A549 (cell line): Measurements from ENCODE around the gene NSD2. TPM values are rescaled to one million over a fixed set of nuclear protein-coding genes. Genes with fewer than 3 reads are reported as not detected.

Source experiments
- ATAC-seq, 2 experiments: fragments of 200-7000 bp in 1 of 2; fragments of >200 bp in 1 of 2; cut with Nextera tagmentation in 1 of 2; cut with Tn5 transposase in 1 of 2; 3 replicates each; pipeline versions ENCODE4 v1.8.0 to v1.9.1; 2018 to 2020; ENCODE audit warnings: mild to moderate bottlenecking in 1 of 2, moderate library complexity in 1 of 2
- CTCF ChIA-PET: fragments of 300-600 bp; sonication (Branson Sonifier 250); formaldehyde crosslinking; extraction: SDS; loops from one replicate; lab custom pipeline; 2021; ENCODE audit warnings: antibody characterized with exemption, inconsistent platforms; lab: Yijun Ruan, JAX
- POLR2A ChIA-PET: fragments of 350-600 bp; formaldehyde crosslinking; extraction: SDS; loops from one replicate; lab custom pipeline; 2021; ENCODE audit warnings: antibody characterized with exemption, inconsistent platforms; lab: Yijun Ruan, JAX
- DNase-seq, 2 experiments: peaks; one replicate each; pipeline versions ENCODE4 v3.0.0 to v3.0.0-alpha.2; 2011 to 2016; ENCODE audit warnings: low read depth in 1 of 2, low spot score in 1 of 2
- FAIRE-seq: peaks from 2 replicates; lab custom pipeline; 2011; peaks lifted over from hg19 to GRCh38; lab: Jason Lieb, UNC
- H3K27ac ChIP-seq, 2 experiments: fragments of >200 bp; sonication (Bioruptor Twin); formaldehyde crosslinking; 3 replicates each; pipeline ENCODE4 v1.5.1; 2016 to 2017
- H3K4me1 ChIP-seq: fragments of >200 bp; sonication (Bioruptor Twin); formaldehyde crosslinking; 3 replicates; pipeline ENCODE4 v1.6.1; 2016
- H3K4me2 ChIP-seq: fragments of >200 bp; sonication (Bioruptor Twin); formaldehyde crosslinking; 3 replicates; pipeline ENCODE4 v1.6.1; 2016
- H3K4me3 ChIP-seq: fragments of >200 bp; sonication (Bioruptor Twin); formaldehyde crosslinking; 3 replicates; pipeline ENCODE4 v1.5.1; 2016
- H3K9me3 ChIP-seq: fragments of >200 bp; sonication (Bioruptor Twin); formaldehyde crosslinking; 3 replicates; pipeline ENCODE4 v1.6.1; 2016
- CEBPB ChIP-seq, 2 experiments: fragments of >200 bp in 1 of 2; sonication (Bioruptor Twin) in 1 of 2; formaldehyde crosslinking in 1 of 2; IDR thresholded peaks; 2 replicates each; pipeline ENCODE4 v1.6.1; 2012 to 2016
- CHD4 ChIP-seq: fragments of 200-600 bp; sonication (generic); IDR thresholded peaks from 2 replicates; pipeline ENCODE4 v1.6.1; 2016; ENCODE audit warnings: antibody characterized with exemption, mild to moderate bottlenecking, borderline replicate concordance
- FOSB ChIP-seq: fragments of 250-450 bp; sonication (Bioruptor Pico); IDR thresholded peaks from 2 replicates; pipeline ENCODE4 v1.5.0; 2020; ENCODE audit warnings: mild to moderate bottlenecking, moderate library complexity
- GATA3 ChIP-seq: IDR thresholded peaks from 2 replicates; pipeline ENCODE4 v1.6.1; 2012; ENCODE audit warnings: borderline replicate concordance
- JUN ChIP-seq, 2 experiments: fragments of >200 bp; sonication (Bioruptor Twin); formaldehyde crosslinking; IDR thresholded peaks; 2 replicates in 1 of 2; 3 replicates in 1 of 2; pipeline ENCODE4 v1.6.1; 2016 to 2017
- KDM5A ChIP-seq: fragments of 200-600 bp; sonication (generic); IDR thresholded peaks from 2 replicates; pipeline ENCODE4 v1.6.1; 2016; ENCODE audit warnings: antibody characterized with exemption, mild to moderate bottlenecking
- MAFK ChIP-seq: fragments of 450-650 bp; IDR thresholded peaks from 2 replicates; pipeline ENCODE4 v1.6.1; 2014; ENCODE audit not compliant: partially characterized antibody
- MYC ChIP-seq: IDR thresholded peaks from 2 replicates; pipeline ENCODE4 v1.6.1; 2012; ENCODE audit warnings: mild to moderate bottlenecking, inconsistent platforms, low read length, improper control_type of control experiment, borderline replicate concordance
- NR3C1 ChIP-seq: fragments of >200 bp; sonication (Bioruptor Twin); formaldehyde crosslinking; IDR thresholded peaks from 3 replicates; pipeline ENCODE4 v1.6.1; 2017
- PBX3 ChIP-seq: IDR thresholded peaks from 2 replicates; pipeline ENCODE4 v1.6.1; 2012
- RAD21 ChIP-seq, 2 experiments: fragments of >200 bp in 1 of 2; sonication (Bioruptor Twin) in 1 of 2; formaldehyde crosslinking in 1 of 2; IDR thresholded peaks in 1 of 2; conservative IDR thresholded peaks in 1 of 2; 2 replicates in 1 of 2; 3 replicates in 1 of 2; pipeline ENCODE4 v1.6.1; 2012 to 2018; ENCODE audit warnings: inconsistent platforms in 1 of 2
- RCOR1 ChIP-seq: fragments of 150-350 bp; IDR thresholded peaks from 2 replicates; pipeline ENCODE4 v1.6.1; 2014; ENCODE audit warnings: antibody characterized with exemption, low read length, low read depth
- RNF2 ChIP-seq: fragments of 200-600 bp; sonication (generic); IDR thresholded peaks from 2 replicates; pipeline ENCODE4 v1.6.1; 2016; ENCODE audit warnings: low read depth, mild to moderate bottlenecking, antibody characterized with exemption, moderate library complexity, borderline replicate concordance
- TFCP2L1 ChIP-seq: fragments of 250-450 bp; sonication (Bioruptor Pico); IDR thresholded peaks from 2 replicates; pipeline ENCODE4 v1.5.0; 2021; ENCODE audit warnings: mild to moderate bottlenecking
- TP53 ChIP-seq: fragments of 250-450 bp; sonication (Bioruptor Pico); IDR thresholded peaks from 2 replicates; pipeline ENCODE4 v1.5.0; 2021; ENCODE audit warnings: mild to moderate bottlenecking, moderate library complexity
- ZFP36 ChIP-seq: fragments of 450-650 bp; IDR thresholded peaks from 2 replicates; pipeline ENCODE4 v1.6.1; 2014; ENCODE audit warnings: borderline replicate concordance; ENCODE audit not compliant: partially characterized antibody
- WGBS: methylation state at CpG from one replicate; pipeline ENCODE4 v1.1.6; 2017; ENCODE audit errors: missing lambda C conversion rate; 5-methylcytosine and 5-hydroxymethylcytosine counted together
- polyA plus RNA-seq, 4 experiments: library from polyadenylated mRNA; depleted of rRNA in 3 of 4; stranded (reverse); fragments of >200 nt; fragmentation: RNase III in 1 of 4; extraction: RNeasy Plus Mini Kit Qiagen cat#74134 plus additional on column Dnase treatment in 1 of 4; gene quantifications; 2 replicates in 3 of 4; 3 replicates in 1 of 4; pipeline ENCODE4 v1.2.3, GENCODE V29; 2011 to 2017
- TF ChIP-seq, protein P1 (sequence below): fragments of 150-350 bp; IDR thresholded peaks from 2 replicates; pipeline ENCODE4 v1.6.1; 2014; ENCODE audit warnings: low read depth, mild to moderate bottlenecking, low read length
- TF ChIP-seq, protein P2 (sequence below): fragments of 450-650 bp; IDR thresholded peaks from 2 replicates; pipeline ENCODE4 v1.6.1; 2014; ENCODE audit warnings: antibody characterized with exemption
- TF ChIP-seq, protein P3 (sequence below): IDR thresholded peaks from 2 replicates; pipeline ENCODE4 v1.6.1; 2012

NSD2 gene
- polyA plus RNA-seq, 2 of the 4 experiments (the other 2 are of a cell fraction): 43.8 to 49.3 TPM

DNA sequence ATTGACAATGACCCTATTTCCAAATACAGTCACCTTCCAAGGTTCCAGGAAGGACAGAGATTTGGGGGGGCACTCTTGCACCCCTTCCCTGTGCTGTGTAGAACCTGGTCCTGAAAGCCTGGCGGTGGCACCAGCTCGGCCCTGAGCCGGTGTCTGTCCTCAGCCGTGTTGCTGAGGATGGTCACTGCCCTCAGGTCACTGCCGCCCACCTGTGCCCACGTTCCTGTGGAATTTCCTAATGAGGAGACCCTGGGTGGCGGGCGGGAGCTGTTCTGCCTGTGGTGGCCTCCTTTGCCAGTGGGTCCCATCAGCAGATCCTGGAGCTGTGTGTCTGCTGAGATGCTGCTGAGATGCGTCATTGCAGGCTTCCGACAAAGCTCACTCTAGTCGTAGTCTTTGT is 104.7 kb downstream of the NSD2 start:
- ATAC-seq (no peak), DNase-seq (no peak), FAIRE-seq (no peak)
- no peaks in the 10 kb centered on the region for H3K4me1 ChIP-seq
- no peak for TF ChIP-seq FOSB (CRISPR knock-in tag)
- no peak for TF ChIP-seq NR3C1
- TF ChIP-seq RNF2: no peak
- TF ChIP-seq, protein P1, sequence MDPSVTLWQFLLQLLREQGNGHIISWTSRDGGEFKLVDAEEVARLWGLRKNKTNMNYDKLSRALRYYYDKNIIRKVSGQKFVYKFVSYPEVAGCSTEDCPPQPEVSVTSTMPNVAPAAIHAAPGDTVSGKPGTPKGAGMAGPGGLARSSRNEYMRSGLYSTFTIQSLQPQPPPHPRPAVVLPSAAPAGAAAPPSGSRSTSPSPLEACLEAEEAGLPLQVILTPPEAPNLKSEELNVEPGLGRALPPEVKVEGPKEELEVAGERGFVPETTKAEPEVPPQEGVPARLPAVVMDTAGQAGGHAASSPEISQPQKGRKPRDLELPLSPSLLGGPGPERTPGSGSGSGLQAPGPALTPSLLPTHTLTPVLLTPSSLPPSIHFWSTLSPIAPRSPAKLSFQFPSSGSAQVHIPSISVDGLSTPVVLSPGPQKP: no peak
- TF ChIP-seq, protein P2, sequence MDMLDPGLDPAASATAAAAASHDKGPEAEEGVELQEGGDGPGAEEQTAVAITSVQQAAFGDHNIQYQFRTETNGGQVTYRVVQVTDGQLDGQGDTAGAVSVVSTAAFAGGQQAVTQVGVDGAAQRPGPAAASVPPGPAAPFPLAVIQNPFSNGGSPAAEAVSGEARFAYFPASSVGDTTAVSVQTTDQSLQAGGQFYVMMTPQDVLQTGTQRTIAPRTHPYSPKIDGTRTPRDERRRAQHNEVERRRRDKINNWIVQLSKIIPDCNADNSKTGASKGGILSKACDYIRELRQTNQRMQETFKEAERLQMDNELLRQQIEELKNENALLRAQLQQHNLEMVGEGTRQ: no peak
- TF ChIP-seq CHD4: no peak
- no peak for TF ChIP-seq KDM5A
- no peak for TF ChIP-seq MAFK
- TF ChIP-seq, protein P3, sequence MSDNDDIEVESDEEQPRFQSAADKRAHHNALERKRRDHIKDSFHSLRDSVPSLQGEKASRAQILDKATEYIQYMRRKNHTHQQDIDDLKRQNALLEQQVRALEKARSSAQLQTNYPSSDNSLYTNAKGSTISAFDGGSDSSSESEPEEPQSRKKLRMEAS: no peak
- no peak for TF ChIP-seq PBX3
- TF ChIP-seq JUN (IDR thresholded peaks at IDR 0.05): no peak
- no peak for TF ChIP-seq TFCP2L1
- no peak for TF ChIP-seq TP53 (CRISPR knock-in tag)
- TF ChIP-seq MYC: no peak
- no peaks in the 10 kb centered on the region for H3K9me3 ChIP-seq
- ChIA-PET CTCF (no interaction called here), POLR2A (no interaction called here)
- WGBS: 93% methylated on average over 10 of the region's 11 CpGs
- no peak overlapping the region for H3K4me2 ChIP-seq
- H3K27ac ChIP-seq: no peak overlapping the region
- no peak overlapping the region for H3K4me3 ChIP-seq

DNA sequence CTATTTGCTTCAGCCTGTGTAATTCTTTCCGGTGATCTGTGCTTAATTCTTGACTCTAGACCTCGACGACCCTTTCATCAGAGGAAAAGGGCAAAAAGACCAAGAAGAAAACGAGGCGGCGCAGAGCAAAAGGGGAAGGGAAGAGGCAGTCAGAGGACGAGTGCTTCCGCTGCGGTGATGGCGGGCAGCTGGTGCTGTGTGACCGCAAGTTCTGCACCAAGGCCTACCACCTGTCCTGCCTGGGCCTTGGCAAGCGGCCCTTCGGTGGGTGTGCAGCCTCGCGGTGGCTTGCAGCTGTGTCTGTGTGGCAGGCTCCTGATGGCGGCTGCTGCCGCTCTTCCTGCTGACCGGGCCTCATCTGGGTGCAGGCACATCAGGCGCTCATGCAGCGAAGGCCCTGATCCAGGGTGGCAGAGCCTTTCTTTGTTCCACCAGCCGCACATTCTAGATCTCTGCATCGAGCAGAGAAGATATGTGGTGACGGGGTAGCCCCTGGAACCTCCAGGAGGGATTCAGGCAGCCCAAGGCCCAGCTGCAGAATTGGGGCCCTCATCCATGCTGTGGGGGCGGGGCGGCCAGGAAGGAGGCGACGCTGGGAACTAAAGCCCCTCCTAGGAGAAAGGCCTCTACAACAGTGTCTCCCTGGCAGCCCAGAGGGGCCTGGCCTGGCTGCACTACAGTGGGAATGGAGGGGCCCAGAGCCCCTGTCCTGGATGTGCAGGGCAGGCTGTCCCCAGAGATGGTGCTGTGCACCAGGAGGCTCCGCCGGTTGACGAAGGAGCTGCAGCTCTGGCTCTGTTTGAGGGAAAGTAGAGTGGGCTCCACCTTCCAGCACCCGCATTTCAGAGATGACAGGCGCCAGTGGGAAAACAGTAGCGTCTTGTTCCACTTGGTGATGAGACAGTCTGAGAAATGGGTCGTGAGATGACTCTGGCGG is 105.5 kb downstream of the NSD2 start:
- H3K4me2 ChIP-seq: no peak overlapping the region
- TF ChIP-seq ZFP36 (no peak), GATA3 (no peak), RAD21 (conservative IDR thresholded peaks at IDR 0.05 in 1 of 2, IDR thresholded peaks at IDR 0.05 in 1 of 2) (no peak), RCOR1 (no peak), NR3C1 (no peak), CEBPB (IDR thresholded peaks at IDR 0.05) (no peak)
- TF ChIP-seq, protein P2: no peak
- ATAC-seq: no peak
- H3K4me1 ChIP-seq: no peaks in the 10 kb centered on the region; the same call in 1 of the 3 replicates
- DNase-seq: no peak
- H3K9me3 ChIP-seq: no peaks in the 10 kb centered on the region
- FAIRE-seq: no peak
- CTCF ChIA-PET: interaction anchor here (0.6 kb wide), 1 partner anchor 24 kb away, joined by 3 read pairs; no protein-coding TSS in a partner anchor
- 96% methylated on average over 29 of the region's 35 CpGs for WGBS
- POLR2A ChIA-PET: no interaction called here
- no peak overlapping the region for H3K27ac ChIP-seq
- no peak overlapping the region for H3K4me3 ChIP-seq
